ENCODE results near the gene DNAJA3. TPM values are rescaled to one million over a fixed set of nuclear protein-coding genes. Genes with fewer than 3 reads are reported as not detected.

DNAJA3 gene
- total and polyA plus RNA-seq, 2 of the 4 experiments (the other 2 are of a cell fraction) = 38.0 to 40.2 TPM

- H3K56ac ChIP-seq (ENCODE audit: extremely low read depth, insufficient read depth, low read length) = no peak overlapping the region
- H3K27ac ChIP-seq (ENCODE audit: insufficient read depth, low read length) = no peak overlapping the region
- ChIA-PET POLR2A (ENCODE audit: unreplicated experiment) (interaction anchor here (0.7 kb wide), 1 partner anchor 11 kb away, joined by 5 read pairs; no protein-coding TSS in a partner anchor), CTCF (no interaction called here)
- intact Hi-C loops (cut with micrococcal nuclease) = no loop called here
- no peak overlapping the region for H2AK5ac ChIP-seq (ENCODE audit: low read depth, low read length)
- no peak overlapping the region for H3K14ac ChIP-seq (replicated peaks; ENCODE audit: low read depth, low read length)
- no peak overlapping the region for H3K4me3 ChIP-seq (ENCODE audit: insufficient read depth, low read depth, low read length)
- H3K23ac ChIP-seq (ENCODE audit: low read depth, low read length) = no peak overlapping the region
- H3K4ac ChIP-seq (ENCODE audit: low read depth, low read length) = no peak overlapping the region
- no TSS peak for BruUV-seq (replicated peaks)
- no peak overlapping the region for H2BK20ac ChIP-seq (ENCODE audit: low read depth, low read length)
- no peak overlapping the region for H2BK5ac ChIP-seq (ENCODE audit: low read depth, low read length, poor library complexity, severe bottlenecking)
- no peak overlapping the region for H2BK15ac ChIP-seq (ENCODE audit: low read depth, low read length)
- H4K5ac ChIP-seq (ENCODE audit: low read depth, low read length) = no peak overlapping the region
- TF ChIP-seq, protein P1, sequence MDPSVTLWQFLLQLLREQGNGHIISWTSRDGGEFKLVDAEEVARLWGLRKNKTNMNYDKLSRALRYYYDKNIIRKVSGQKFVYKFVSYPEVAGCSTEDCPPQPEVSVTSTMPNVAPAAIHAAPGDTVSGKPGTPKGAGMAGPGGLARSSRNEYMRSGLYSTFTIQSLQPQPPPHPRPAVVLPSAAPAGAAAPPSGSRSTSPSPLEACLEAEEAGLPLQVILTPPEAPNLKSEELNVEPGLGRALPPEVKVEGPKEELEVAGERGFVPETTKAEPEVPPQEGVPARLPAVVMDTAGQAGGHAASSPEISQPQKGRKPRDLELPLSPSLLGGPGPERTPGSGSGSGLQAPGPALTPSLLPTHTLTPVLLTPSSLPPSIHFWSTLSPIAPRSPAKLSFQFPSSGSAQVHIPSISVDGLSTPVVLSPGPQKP (IDR thresholded peaks at IDR 0.05; ENCODE audit: borderline replicate concordance, low read depth, low read length) = no peak
- TF ChIP-seq MXI1 (IDR thresholded peaks at IDR 0.05; ENCODE audit: borderline replicate concordance, low read depth, low read length) (no peak), BHLHE40 (IDR thresholded peaks at IDR 0.05; ENCODE audit: low read depth, low read length) (no peak)
- H3K36me3 ChIP-seq (ENCODE audit: control insufficient read depth, insufficient read depth, low read length) = peaks cover 63% of the 10 kb centered on the region
- WGBS, 2 experiments (ENCODE audit: extremely low coverage in 2 of 2, insufficient read length in 1 of 2) = 95% methylated on average over 11 of the region's 21 CpGs; no CpG with 5 or more reads in 1 of the 2 experiments
- peaks cover 98% of the 10 kb centered on the region for H4K20me1 ChIP-seq (ENCODE audit: insufficient read depth, low read length)
- dilution Hi-C loops (cut with HindIII; ENCODE audit: low sequenced_read_pairs, unreplicated experiment) = no loop called here
- in situ Hi-C loops (cut with MboI; ENCODE audit: low sequenced_read_pairs) = no loop called here
- H3K79me1 ChIP-seq (ENCODE audit: low read depth in 1 of 2, low read length in 2 of 2) = peaks cover 0 to 87% of the 10 kb centered on the region in 2 experiments; a peak in 3 of 4 replicates
- peaks cover 12% of the 10 kb centered on the region for H3K9me1 ChIP-seq (ENCODE audit: insufficient read depth, low read length)
- peaks cover 37% of the 10 kb centered on the region for H3K4me1 ChIP-seq (ENCODE audit: control insufficient read depth, insufficient read depth, low read length)
- H2AK9ac ChIP-seq (replicated peaks; ENCODE audit: low read depth, low read length, poor library complexity) = peak overlapping the region; percentile 42
- H4K91ac ChIP-seq (ENCODE audit: insufficient read depth, low read depth, low read length) = no peak overlapping the region
- no peaks in the 10 kb centered on the region for H3K9me3 ChIP-seq (ENCODE audit: control insufficient read depth, insufficient read depth, low read length)
- H4K8ac ChIP-seq (ENCODE audit: low read depth in 2 of 2, low read length in 2 of 2) = no peak overlapping the region
- peak overlapping the region; percentile 41 for H2AFZ ChIP-seq (replicated peaks; ENCODE audit: low read length, poor library complexity)
- no peak overlapping the region for H3K9ac ChIP-seq (ENCODE audit: low read depth, low read length)
- DNase-seq (no peak), ATAC-seq (ENCODE audit: low read depth) (no peak)
- no peak overlapping the region for H3K18ac ChIP-seq (ENCODE audit: low read depth, low read length)
- no peak overlapping the region for H3K4me2 ChIP-seq (ENCODE audit: low read depth, low read length)
- H2BK120ac ChIP-seq (ENCODE audit: low read depth, low read length) = no peak overlapping the region
- H3K27me3 ChIP-seq (ENCODE audit: control insufficient read depth, insufficient read depth, low read length) = no peaks in the 10 kb centered on the region
These were observed 46.5 kb upstream of the DNAJA3 start for GRCh38 chr16:4378999-4379690.
